GM19397 (cell line): Measurements from ENCODE around the gene FCGBP.

ENCODE experiments used
- ATAC-seq: cut with Tn5 transposase; IDR thresholded peaks from one replicate; pipeline ENCODE4 v1.9.1; 2021; ENCODE audit warnings: mild to moderate bottlenecking, moderate library complexity; ENCODE audit not compliant: unreplicated experiment

The FCGBP gene

GRCh38 chr19:39949026-39949747 is 14.8 kb upstream of the FCGBP start:
- ATAC-seq: no peak

GRCh38 chr19:39946532-39946931 is 12.1 kb upstream of the FCGBP start:
- ATAC-seq: no peak

- no peak for ATAC-seq
Observed at GRCh38 chr19:39943586-39943985, 9.2 kb upstream of the FCGBP start.

GRCh38 chr19:39942366-39942730 is 7.9 kb upstream of the FCGBP start:
- ATAC-seq: no peak

- peak; percentile 70 for ATAC-seq
Observed at GRCh38 chr19:39941615-39942365, 7.4 kb upstream of the FCGBP start.

GRCh38 chr19:39941151-39941550 is 6.7 kb upstream of the FCGBP start:
- ATAC-seq: no peak

- no peak for ATAC-seq
Observed at GRCh38 chr19:39940221-39940833, 5.9 kb upstream of the FCGBP start.

GRCh38 chr19:39939556-39939955 is 5.1 kb upstream of the FCGBP start:
- no peak for ATAC-seq

GRCh38 chr19:39937787-39938186 is 3.4 kb upstream of the FCGBP start:
- no peak for ATAC-seq

- ATAC-seq: no peak
Observed at GRCh38 chr19:39937094-39937720, 2.8 kb upstream of the FCGBP start.

- no peak for ATAC-seq
Observed at GRCh38 chr19:39936622-39937021, 2.2 kb upstream of the FCGBP start.

- ATAC-seq: no peak
Observed at GRCh38 chr19:39936020-39936419, 1.6 kb upstream of the FCGBP start.

GRCh38 chr19:39935364-39935661 is 879 bp upstream of the FCGBP start:
- ATAC-seq: no peak

GRCh38 chr19:39929750-39930149 is 4.7 kb downstream of the FCGBP start:
- no peak for ATAC-seq

GRCh38 chr19:39928357-39928725 is 6.1 kb downstream of the FCGBP start:
- ATAC-seq: no peak

- no peak for ATAC-seq
Observed at GRCh38 chr19:39927524-39928356, 6.7 kb downstream of the FCGBP start.

GRCh38 chr19:39927076-39927475 is 7.4 kb downstream of the FCGBP start:
- ATAC-seq: no peak

- ATAC-seq: no peak
Observed at GRCh38 chr19:39926170-39926760, 8.2 kb downstream of the FCGBP start.

GRCh38 chr19:39924952-39925351 is 9.5 kb downstream of the FCGBP start:
- ATAC-seq: no peak

- no peak for ATAC-seq
Observed at GRCh38 chr19:39924389-39924788, 10.0 kb downstream of the FCGBP start.

- ATAC-seq: no peak
Observed at GRCh38 chr19:39923862-39924261, 10.6 kb downstream of the FCGBP start.
